ENCODE results near the gene HLA-DPA1. TPM values are rescaled to one million over a fixed set of nuclear protein-coding genes. Genes with fewer than 3 reads are reported as not detected.

HLA-DPA1 gene
- total and polyA plus RNA-seq, 4 donors, result 96.2 to 321 (median 145) TPM

GRCh38 chr6:33105916-33106871 lies 32.7 kb upstream of the HLA-DPA1 start:
- no peaks in the 10 kb centered on the region for H3K36me3 ChIP-seq (ENCODE audit: control insufficient read depth in 4 of 4, insufficient read depth in 4 of 4, low read length in 4 of 4)
- no peak for TF ChIP-seq CTCF (IDR thresholded peaks at IDR 0.05; ENCODE audit: control extremely low read depth, extremely low read depth)
- ATAC-seq (ENCODE audit: insufficient read depth, low FRiP score), result no peak
- no peak overlapping the region for H3K27ac ChIP-seq (ENCODE audit: low read depth in 1 of 2, low read length in 1 of 2)
- no peak overlapping the region for H3K4me3 ChIP-seq
- peaks cover 0 to 4% (median 2%) of the 10 kb centered on the region in 4 donors for H3K9me3 ChIP-seq (ENCODE audit: control insufficient read depth in 4 of 4, insufficient read depth in 3 of 4, low read length in 3 of 4)
- peaks cover 0 to 10% (median 7%) of the 10 kb centered on the region in 3 donors for H3K27me3 ChIP-seq (ENCODE audit: control insufficient read depth in 3 of 3, insufficient read depth in 3 of 3, low read length in 2 of 3)
- 66% methylated on average over 9 of the region's 9 CpGs for WGBS, 2 donors
- peak in 1 of 3 donors; percentile 21 for DNase-seq
- H3K9ac ChIP-seq (ENCODE audit: insufficient read depth in 1 of 2, low read length in 2 of 2), result no peak overlapping the region
- H3K4me1 ChIP-seq (ENCODE audit: control insufficient read depth in 5 of 5, insufficient read depth in 5 of 5, low read length in 5 of 5), result no peaks in the 10 kb centered on the region

- TF ChIP-seq CTCF (IDR thresholded peaks at IDR 0.05; ENCODE audit: control extremely low read depth, extremely low read depth), result no peak
- DNase-seq (no peak), ATAC-seq (ENCODE audit: insufficient read depth, low FRiP score) (no peak)
- WGBS, 2 donors, result 76 to 84% methylated on average over 3 of the region's 3 CpGs
- H3K4me1 ChIP-seq (ENCODE audit: control insufficient read depth in 5 of 5, insufficient read depth in 5 of 5, low read length in 5 of 5), result no peaks in the 10 kb centered on the region
- peaks cover 0 to 4% (median 3%) of the 10 kb centered on the region in 4 donors for H3K9me3 ChIP-seq (ENCODE audit: control insufficient read depth in 4 of 4, insufficient read depth in 3 of 4, low read length in 3 of 4)
- H3K27ac ChIP-seq (ENCODE audit: low read depth in 1 of 2, low read length in 1 of 2), result no peak overlapping the region
- H3K9ac ChIP-seq (ENCODE audit: insufficient read depth in 1 of 2, low read length in 2 of 2), result no peak overlapping the region
- no peaks in the 10 kb centered on the region for H3K36me3 ChIP-seq (ENCODE audit: control insufficient read depth in 4 of 4, insufficient read depth in 4 of 4, low read length in 4 of 4)
- peaks cover 0 to 10% (median 7%) of the 10 kb centered on the region in 3 donors for H3K27me3 ChIP-seq (ENCODE audit: control insufficient read depth in 3 of 3, insufficient read depth in 3 of 3, low read length in 2 of 3)
- no peak overlapping the region for H3K4me3 ChIP-seq
These were observed 31.9 kb upstream of the HLA-DPA1 start for GRCh38 chr6:33105386-33105785.

GRCh38 chr6:33104887-33105286 lies 31.4 kb upstream of the HLA-DPA1 start:
- no peaks in the 10 kb centered on the region for H3K4me1 ChIP-seq (ENCODE audit: control insufficient read depth in 5 of 5, insufficient read depth in 5 of 5, low read length in 5 of 5)
- no peak overlapping the region for H3K9ac ChIP-seq (ENCODE audit: insufficient read depth in 1 of 2, low read length in 2 of 2)
- no peak for ATAC-seq (ENCODE audit: insufficient read depth, low FRiP score)
- H3K9me3 ChIP-seq (ENCODE audit: control insufficient read depth in 4 of 4, insufficient read depth in 3 of 4, low read length in 3 of 4), result peaks cover 0 to 4% (median 3%) of the 10 kb centered on the region in 4 donors
- H3K27me3 ChIP-seq (ENCODE audit: control insufficient read depth in 3 of 3, insufficient read depth in 3 of 3, low read length in 2 of 3), result peaks cover 0 to 10% (median 7%) of the 10 kb centered on the region in 3 donors
- H3K4me3 ChIP-seq, result no peak overlapping the region
- no peak for TF ChIP-seq CTCF (IDR thresholded peaks at IDR 0.05; ENCODE audit: control extremely low read depth, extremely low read depth)
- WGBS, 2 donors, result 97% methylated on average over 1 of the region's 1 CpG
- DNase-seq, result no peak
- no peaks in the 10 kb centered on the region for H3K36me3 ChIP-seq (ENCODE audit: control insufficient read depth in 4 of 4, insufficient read depth in 4 of 4, low read length in 4 of 4)
- no peak overlapping the region for H3K27ac ChIP-seq (ENCODE audit: low read depth in 1 of 2, low read length in 1 of 2)

All from lung (tissue), 12 donors.